Embryonic facial prominence (tissue), 1 donor: ENCODE results near the gene DENND11.

Experiments
- DNase-seq: peaks from one replicate; pipeline ENCODE4 v3.0.0-alpha.2; 2016; ENCODE audit errors: extremely low spot score

The DENND11 gene, protein sequence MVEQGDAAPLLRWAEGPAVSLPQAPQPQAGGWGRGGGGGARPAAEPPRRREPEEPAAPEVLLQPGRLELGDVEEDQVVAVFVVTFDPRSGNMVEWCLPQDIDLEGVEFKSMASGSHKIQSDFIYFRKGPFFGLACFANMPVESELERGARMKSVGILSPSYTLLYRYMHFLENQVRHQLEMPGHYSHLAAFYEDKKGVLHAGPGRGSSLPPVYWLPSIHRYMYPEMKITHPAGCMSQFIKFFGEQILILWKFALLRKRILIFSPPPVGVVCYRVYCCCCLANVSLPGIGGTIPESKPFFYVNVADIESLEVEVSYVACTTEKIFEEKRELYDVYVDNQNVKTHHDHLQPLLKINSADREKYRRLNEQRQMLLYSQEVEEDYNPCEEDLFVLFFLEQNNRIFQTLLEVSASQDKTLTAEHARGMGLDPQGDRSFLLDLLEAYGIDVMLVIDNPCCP

GRCh38 chr7:141702047-141702567 lies at the start of gene DENND11:
DENND11 (minus strand) TSS chr7:141702166; CDS start chr7:141702153, 13 bp downstream.
- DNase-seq: no peak

DNA sequence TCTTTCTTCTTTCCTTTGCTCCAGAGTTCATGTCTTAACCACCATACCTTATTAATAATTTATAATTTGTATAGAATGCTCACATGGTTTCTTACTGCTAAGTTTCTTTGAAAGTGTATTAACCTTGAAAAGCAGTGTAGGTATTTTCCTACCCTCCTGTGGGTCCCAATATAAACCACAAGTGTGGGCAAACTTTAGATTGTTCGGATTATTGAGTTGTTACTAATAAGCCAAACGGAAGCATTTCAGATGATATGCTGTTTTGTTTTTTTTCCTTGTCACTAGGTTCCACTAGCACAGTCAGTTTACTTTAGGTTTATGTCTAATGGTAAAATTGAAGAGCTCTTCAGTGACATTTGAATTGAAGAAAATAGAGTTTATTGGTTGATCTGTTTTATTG lies 46.4 kb upstream of the DENND11 start:
- DNase-seq: no peak

- no peak for DNase-seq
Measured at GRCh38 chr7:141744131-141744530, 42.2 kb upstream of the DENND11 start.

GRCh38 chr7:141742229-141742628 lies 40.3 kb upstream of the DENND11 start:
- DNase-seq: no peak

DNA sequence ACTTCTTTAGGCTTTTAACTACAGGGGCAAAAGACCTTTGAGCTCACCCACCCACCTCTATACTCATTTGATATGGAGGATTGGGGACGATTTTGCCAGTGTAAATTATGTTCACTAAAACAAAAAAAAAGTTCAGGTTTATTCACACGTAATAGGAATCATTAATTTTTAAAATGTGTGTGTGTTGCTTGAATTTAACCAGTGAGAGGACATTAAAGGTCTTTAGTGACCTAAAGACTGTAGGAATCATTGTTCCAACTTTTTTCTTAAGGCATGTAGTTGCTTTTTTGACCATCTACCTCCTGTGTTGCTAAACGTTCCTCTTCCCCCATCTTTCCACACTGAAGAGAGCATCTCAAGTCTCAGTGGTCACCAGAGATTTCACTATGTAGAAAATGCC lies 37.3 kb upstream of the DENND11 start:
- DNase-seq: no peak

- DNase-seq: no peak
Measured at GRCh38 chr7:141738592-141739013, 36.6 kb upstream of the DENND11 start.

- DNase-seq: peak; percentile 93
Measured at GRCh38 chr7:141737836-141738591, 36.0 kb upstream of the DENND11 start, which contains the start of gene SSBP1. SSBP1 (plus strand) TSS chr7:141738358; CDS start chr7:141739167, 809 bp downstream.

GRCh38 chr7:141737118-141737835 lies 35.3 kb upstream of the DENND11 start:
- DNase-seq: no peak

DNA sequence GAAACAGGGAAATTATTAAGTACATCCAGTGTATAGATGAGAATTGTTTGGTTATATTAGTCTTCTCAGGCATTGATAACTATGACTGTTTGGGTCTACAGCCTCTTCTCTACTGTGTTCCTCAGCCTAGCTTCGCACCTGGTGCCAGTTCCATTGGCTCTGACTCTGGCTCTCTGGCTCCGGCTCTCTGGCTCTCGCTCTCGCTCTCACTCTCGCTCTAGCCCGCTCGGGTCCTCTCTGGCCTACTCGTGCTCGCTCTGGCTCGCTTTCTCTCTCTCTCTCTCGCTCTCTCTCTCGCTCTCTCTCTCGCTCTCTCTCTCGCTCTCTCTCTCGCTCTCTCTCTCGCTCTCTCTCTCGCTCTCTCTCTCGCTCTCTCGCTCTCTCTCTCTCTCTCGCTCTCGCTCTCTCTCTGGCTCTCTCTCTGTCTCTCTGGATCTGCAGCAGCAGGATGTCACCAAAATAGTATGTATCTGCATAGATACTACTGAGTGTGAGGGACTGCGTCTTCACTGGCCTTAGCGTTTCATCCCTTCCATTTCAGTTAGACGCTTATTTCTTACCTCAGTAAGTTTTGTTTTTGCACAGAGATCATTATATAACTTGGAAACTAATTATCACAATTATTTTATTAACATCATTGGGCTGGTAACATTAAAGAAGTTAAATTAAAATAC lies 29.6 kb upstream of the DENND11 start:
- no peak for DNase-seq

DNA sequence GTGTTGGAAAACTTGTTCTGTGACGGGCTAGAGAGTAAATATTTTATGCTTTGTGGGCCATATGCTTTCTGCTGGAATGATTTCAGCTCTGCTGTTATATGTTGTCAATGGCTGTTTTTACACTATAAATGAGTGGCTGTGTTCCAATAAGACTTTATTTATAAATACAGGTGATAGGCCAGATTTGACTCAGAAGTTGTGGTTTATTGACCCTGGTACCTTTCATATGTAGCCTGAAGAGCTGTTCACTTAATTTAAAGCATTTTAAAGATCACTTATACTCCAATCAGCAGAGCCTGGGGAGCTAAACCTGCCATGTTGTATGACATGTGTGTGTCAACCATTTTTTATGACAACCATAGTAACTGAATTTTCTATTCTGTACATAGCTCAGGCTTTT lies 27.1 kb upstream of the DENND11 start:
- no peak for DNase-seq

DNA sequence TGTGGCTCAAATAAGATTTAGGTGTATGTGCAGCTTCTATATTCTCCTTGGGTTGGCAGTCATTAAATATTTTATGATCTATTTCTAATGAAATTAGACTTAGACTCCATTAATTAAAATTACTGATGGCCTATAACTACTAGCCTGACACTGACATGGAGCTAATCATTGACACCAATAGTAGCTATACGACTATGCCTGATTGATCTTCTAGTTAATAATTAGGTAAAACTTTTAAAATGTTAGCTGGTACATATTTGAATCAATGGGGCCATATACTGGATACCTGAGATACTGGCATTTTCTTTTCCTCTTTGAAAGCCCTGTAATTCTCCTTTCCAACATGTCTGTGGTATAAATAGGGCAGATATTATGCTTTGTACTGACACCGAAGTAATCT lies 20.6 kb upstream of the DENND11 start:
- no peak for DNase-seq

- no peak for DNase-seq
Measured at GRCh38 chr7:141717450-141717849, 15.5 kb upstream of the DENND11 start.

DNA sequence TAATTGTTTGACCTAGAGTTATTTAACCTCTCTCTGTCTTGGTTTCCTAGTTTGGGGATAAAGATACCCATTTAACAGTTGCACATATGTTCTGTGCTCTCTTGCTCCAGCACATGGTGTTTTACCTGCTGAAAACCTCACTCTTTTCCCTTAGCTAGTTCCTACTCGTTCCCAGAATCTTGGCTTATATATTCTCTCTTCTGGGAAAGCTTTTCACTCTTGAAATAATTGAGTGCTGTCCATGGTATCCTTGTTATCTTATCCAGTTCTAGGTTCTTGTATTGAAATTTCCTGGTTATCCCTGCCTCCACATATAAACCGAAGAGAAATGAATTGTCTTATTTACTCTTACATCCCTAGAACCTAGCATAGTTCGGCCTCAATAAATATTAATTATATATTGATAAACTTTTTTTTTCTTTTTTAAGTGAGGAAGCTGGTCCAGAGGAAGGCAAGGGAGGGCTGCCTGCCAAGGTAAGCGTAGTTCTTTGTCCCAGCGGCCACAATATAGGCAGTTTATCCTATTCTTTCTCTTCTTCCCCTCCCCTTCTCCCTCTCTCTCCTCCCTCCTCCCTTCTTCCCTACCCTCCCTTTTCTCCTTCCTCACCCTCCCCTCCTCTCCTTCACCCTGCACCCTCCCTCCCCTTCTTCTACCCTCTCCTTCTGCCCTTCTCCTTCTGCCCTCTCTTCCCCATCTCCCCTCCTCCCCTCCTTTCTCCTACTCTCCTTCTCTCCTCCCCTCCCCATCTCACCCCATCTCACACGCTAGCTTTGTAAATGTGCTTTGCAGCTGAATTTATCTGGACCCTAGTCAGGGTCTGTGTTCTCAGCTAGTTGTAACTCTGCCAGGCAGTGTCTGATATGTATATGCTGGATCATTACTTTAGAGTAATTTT lies 14.1 kb upstream of the DENND11 start:
- DNase-seq: no peak

DNA sequence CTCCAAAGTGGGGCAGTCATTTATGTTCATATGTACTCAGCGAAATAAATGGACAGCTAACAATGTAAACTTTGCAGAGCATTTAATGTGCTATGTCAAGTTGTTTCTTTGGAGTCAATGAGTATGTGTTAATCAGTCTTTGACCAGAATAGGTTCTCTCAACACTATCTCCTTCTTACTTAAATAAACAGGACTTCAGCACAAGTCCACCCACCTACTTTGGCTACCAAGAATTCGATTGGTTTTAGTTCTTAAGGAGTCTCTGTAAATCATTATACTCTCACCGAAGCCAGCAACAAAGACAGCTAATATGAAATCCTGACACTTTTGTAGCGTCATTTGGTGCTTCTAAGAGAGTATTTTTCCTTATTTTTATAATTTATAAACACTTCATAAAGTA lies 13.1 kb upstream of the DENND11 start:
- no peak for DNase-seq

DNA sequence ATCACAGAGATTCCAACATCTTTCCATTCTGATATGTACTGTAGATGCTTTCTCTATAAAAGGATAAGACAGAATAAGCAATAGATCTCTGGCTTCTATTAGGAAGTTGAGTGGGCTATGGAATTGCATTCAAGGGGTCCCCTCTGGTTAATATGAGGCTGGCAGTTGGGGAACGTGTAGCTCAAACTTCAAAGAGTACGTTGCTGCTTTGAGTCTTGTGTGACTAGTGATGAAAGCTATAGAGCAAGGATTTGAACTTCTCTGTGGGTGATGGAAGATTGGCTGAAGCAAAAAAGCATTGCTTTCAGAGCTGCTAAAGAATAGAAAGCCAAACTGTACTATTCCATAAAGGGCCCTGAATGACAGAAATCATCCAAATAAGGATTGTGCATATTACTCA lies 12.6 kb upstream of the DENND11 start:
- DNase-seq: no peak

DNA sequence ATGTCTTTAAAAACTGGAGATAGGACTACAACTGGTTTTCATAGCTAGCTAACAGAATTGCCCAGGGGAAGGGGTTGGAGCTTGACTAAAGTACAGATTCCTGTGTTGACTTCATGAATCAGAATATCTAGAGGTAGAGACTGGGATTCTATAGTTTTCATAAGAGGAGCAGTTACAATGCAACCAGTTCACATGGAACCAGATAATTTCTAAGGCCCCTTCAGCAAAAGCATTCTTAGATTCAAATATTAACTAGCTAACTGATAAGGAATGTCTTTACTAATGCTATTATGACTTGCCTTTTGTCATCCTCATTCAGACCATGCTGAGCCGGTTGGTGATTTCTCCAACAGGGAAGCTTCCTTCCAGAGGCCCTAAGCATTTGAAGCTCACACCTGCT lies 11.9 kb upstream of the DENND11 start:
- no peak for DNase-seq

DNA sequence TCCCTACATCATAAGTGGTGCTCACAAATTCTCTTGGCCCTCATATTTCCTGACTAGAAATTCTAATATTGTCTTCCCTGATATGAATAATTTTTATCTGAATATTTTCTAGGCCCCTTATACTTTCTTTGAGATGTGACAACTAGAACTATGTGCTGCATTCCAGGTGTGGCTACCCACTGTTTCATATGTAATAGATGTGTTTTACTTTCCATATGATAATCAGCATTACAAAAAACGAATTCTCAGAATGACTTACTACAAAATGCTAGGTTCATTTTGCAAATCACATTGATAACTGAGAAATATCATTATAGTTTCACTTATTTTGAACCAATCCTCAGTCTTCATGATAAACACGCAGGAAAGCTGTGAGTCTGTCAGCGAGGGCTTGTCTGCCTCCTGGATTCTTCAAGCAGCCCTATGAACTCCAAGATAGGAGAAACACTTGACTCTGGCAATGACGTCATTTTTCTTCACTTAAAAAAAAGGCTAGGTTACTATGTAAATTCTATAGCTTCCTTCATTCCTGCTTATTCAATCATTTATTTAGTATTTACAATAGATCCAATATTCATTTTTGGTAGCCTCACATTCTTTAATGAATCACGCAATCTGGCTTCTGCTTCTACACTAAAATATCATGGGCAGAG lies 10.8 kb upstream of the DENND11 start:
- DNase-seq: no peak

GRCh38 chr7:141710301-141710700 lies 8.3 kb upstream of the DENND11 start:
- no peak for DNase-seq

DNA sequence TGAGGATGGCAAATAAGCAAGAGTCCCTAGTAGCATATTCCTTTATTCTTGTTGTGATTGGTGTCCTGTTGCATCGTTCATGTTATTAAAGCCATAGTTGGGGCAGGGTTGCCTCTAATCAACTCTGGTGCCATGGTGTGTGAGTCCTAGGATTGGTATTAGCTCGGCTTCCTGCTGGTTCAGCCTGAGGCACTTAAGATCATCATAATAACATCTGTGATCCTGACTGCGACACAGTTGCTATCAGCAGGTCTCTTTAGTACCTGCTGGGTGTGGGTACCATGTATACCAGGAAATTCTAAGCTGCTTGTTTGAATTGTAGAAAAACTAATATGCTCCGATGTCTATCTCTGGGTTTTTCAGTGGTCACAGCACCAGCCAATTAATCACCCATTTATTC lies 7.8 kb upstream of the DENND11 start:
- DNase-seq: no peak

DNA sequence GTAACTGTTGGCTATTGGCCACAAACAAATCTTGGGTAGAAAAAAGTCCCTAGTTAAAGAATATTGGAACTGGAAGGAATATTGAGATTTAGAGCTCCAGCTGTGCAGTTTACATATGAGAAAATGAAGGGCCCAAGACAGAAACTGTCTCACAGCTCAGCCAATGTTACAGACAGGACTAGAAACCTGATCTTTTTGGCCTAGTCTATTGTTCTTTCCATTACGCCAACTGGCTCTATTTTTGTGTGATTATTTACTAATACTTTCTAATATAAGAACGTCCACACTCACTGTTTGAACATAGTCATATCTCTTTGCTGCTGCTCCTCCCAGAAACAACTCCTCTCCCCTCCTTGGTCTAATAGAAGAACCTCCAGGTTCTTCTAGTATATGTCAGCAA lies 7.4 kb upstream of the DENND11 start:
- no peak for DNase-seq
